Left ventricle myocardium inferior (tissue), 1 donor: Measurements from ENCODE around the gene NECTIN3. TPM values are rescaled to one million over a fixed set of nuclear protein-coding genes. Genes with fewer than 3 reads are reported as not detected.

ENCODE experiments used
- DNase-seq: peaks from one replicate; pipeline ENCODE4 v3.0.0-alpha.2; 2020
- H3K27ac ChIP-seq: fragments of 200-600 bp; replicated peaks from 2 replicates; pipeline ENCODE4 v1.8.0; 2021
- H3K27me3 ChIP-seq: fragments of 200-600 bp; 2 replicates; pipeline ENCODE4 v1.8.0; 2021; ENCODE audit warnings: low read depth
- H3K36me3 ChIP-seq: fragments of 200-600 bp; 2 replicates; pipeline ENCODE4 v1.8.0; 2021
- H3K4me1 ChIP-seq: fragments of 200-600 bp; 2 replicates; pipeline ENCODE4 v1.8.0; 2021
- H3K4me3 ChIP-seq: fragments of 200-600 bp; 2 replicates; pipeline ENCODE4 v1.8.0; 2021; ENCODE audit warnings: mild to moderate bottlenecking, moderate library complexity
- H3K9me3 ChIP-seq: fragments of 200-600 bp; replicated peaks from 2 replicates; pipeline ENCODE4 v1.8.0; 2021
- CTCF ChIP-seq: fragments of 200-600 bp; IDR thresholded peaks from 2 replicates; pipeline ENCODE4 v1.8.0; 2021; ENCODE audit warnings: antibody characterized with exemption, mild to moderate bottlenecking, borderline replicate concordance
- intact Hi-C: fragments of 100-400 bp; cut with micrococcal nuclease; formaldehyde crosslinking; loops from one replicate; pipeline ENCODE4 v1.11.0; 2022
- total RNA-seq: library from RNA; stranded (reverse); fragmentation: NEBNext Ultra II Directional; extraction: Animal tissue kit (Norgen Biotek cat#: 25700); gene quantifications from one replicate; pipeline ENCODE4 v1.2.1, GENCODE V29; 2021
- donor health status: DM: no; HTN: yes; CAD: no; lungs with severe emphysema.

The NECTIN3 gene
- total RNA-seq, 1 donor from 2014 or later: 7.6 TPM

GRCh38 chr3:111194048-111194447 is 122.4 kb downstream of the NECTIN3 start:
- no peaks in the 10 kb centered on the region for H3K27me3 ChIP-seq
- H3K27ac ChIP-seq: no peak overlapping the region
- DNase-seq: no peak
- H3K4me1 ChIP-seq: no peaks in the 10 kb centered on the region
- no peaks in the 10 kb centered on the region for H3K9me3 ChIP-seq
- intact Hi-C loops: no loop called here
- TF ChIP-seq CTCF: no peak
- H3K36me3 ChIP-seq: peaks cover 29% of the 10 kb centered on the region
- H3K4me3 ChIP-seq: no peak overlapping the region

GRCh38 chr3:111197485-111197884 is 125.9 kb downstream of the NECTIN3 start:
- Histone ChIP-seq H3K4me1 (no peaks in the 10 kb centered on the region), H3K27ac (no peak overlapping the region), H3K9me3 (no peaks in the 10 kb centered on the region), H3K4me3 (no peak overlapping the region), H3K27me3 (no peaks in the 10 kb centered on the region), H3K36me3 (peaks cover 24% of the 10 kb centered on the region)
- no peak for DNase-seq
- intact Hi-C loops: no loop called here
- no peak for TF ChIP-seq CTCF

GRCh38 chr3:111200027-111200426 is 128.4 kb downstream of the NECTIN3 start:
- DNase-seq: no peak
- Histone ChIP-seq H3K27ac (no peak overlapping the region), H3K4me3 (no peak overlapping the region), H3K27me3 (no peaks in the 10 kb centered on the region), H3K36me3 (peaks cover 4% of the 10 kb centered on the region), H3K4me1 (no peaks in the 10 kb centered on the region), H3K9me3 (no peaks in the 10 kb centered on the region)
- TF ChIP-seq CTCF: no peak
- intact Hi-C loops: no loop called here

- intact Hi-C loops: no loop called here
- H3K9me3 ChIP-seq: no peaks in the 10 kb centered on the region
- no peak overlapping the region for H3K4me3 ChIP-seq
- no peaks in the 10 kb centered on the region for H3K36me3 ChIP-seq
- no peaks in the 10 kb centered on the region for H3K4me1 ChIP-seq
- no peak overlapping the region for H3K27ac ChIP-seq
- no peak for TF ChIP-seq CTCF
- no peak for DNase-seq
- H3K27me3 ChIP-seq: no peaks in the 10 kb centered on the region
Observed at GRCh38 chr3:111210003-111210711, 138.5 kb downstream of the NECTIN3 start.

- Histone ChIP-seq H3K4me3 (no peak overlapping the region), H3K36me3 (no peaks in the 10 kb centered on the region), H3K27me3 (no peaks in the 10 kb centered on the region), H3K4me1 (no peaks in the 10 kb centered on the region), H3K9me3 (no peaks in the 10 kb centered on the region), H3K27ac (no peak overlapping the region)
- TF ChIP-seq CTCF: no peak
- no peak for DNase-seq
- intact Hi-C loops: no loop called here
Observed at GRCh38 chr3:111210866-111211564, 139.4 kb downstream of the NECTIN3 start.
